Activated gamma-delta T cell (primary cell): Measurements from ENCODE around the gene SLC35F6.
"Not testable (repeated sequence)": the region's sequence is repeated elsewhere in the genome, so short reads cannot be mapped to it uniquely, and the experiment has no call there.

ENCODE experiments used
- DNase-seq: peaks from one replicate; lab custom pipeline; 2025; lab: John Stamatoyannopoulos, UW

The SLC35F6 gene

GRCh38 chr2:26756337-26756736, 7.7 kb upstream of the SLC35F6 start:
- DNase-seq, result no peak

DNA sequence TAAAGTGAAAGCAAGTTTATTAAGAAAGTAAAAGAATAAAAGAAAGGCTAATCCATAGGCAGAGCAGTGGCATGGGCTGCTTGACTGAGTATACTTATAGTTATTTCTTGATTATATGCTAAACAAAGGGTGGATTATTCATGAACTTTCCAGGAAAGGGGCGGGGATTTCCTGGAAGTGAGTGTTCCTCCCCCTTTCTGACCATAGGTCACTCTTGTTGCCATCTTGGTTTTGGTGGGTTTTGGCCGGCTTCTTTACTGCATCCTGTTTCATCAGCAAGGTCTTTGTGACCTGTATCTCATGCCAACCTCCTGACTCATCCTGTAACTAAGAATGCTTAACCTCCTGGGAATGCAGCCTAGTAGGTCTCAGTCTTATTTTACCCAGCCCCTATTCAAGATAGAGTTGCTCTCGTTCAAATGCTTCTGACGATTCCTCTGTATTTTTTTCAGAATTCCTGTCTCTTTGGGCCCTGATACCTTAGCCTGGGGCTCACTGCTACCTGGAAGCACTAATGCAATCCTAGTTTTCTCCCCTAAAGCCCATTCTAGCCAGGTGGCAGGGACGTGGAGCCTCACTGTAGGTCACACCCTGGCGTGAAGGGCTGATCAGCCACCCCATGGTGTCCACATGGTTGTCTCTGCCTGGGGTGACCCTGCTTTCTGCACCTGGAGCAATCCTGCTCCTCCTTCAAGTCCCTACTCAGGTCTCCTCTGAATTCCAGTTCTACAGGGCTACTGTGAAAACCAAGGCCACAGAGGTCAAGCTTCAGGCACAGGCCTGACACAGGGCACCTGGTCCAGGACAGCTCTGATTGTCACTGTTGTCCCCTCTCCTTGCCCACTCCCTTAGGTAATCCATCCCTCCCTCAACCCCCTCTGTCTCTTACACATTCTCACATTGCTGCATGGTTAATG, 6.0 kb upstream of the SLC35F6 start:
- no peak for DNase-seq

DNA sequence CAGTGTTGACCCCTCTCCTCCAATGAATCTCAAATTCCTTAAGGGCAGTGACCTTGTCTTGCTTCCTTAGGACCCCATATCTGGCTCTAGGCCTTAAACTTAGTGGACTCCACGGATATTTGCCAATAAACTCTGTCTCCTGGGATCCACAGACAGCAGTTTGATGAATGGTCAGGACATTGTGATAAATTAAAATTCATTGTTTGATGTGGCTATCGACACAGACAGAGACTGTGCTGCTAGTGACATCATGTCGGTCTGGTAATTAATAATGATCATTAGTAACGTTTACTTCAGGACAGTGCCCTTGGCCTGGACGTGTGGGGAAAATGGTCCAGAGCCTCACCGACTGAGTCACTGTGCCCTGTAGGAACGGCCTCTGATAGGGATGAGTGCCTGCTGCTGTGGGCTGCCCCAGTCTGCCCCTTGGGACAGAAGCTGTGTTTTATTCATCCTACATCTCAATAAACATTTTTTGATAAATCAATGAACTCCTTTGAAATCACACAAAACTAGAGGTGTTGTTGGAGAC, 5.2 kb upstream of the SLC35F6 start:
- no peak for DNase-seq

- no peak for DNase-seq
These were observed 4.2 kb upstream of the SLC35F6 start for GRCh38 chr2:26759845-26760244.

DNA sequence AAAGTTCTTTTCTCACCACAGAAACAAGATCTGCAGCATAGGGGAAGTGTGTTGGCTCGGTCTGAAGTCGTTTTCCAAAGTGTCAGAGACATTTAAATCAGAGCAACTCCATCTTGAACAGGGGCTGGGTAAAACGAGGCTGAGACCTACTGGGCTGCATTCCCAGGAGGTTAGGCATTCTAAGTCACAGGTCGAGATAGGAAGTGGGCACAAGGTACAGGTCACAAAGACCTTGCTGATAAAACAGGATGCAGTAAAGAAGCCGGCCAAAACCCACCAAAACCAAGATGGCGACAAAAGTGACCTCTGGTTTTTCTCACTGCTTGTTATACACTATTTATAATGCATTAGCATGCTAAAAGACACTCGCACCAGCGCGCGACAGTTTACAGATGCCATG, 3.1 kb upstream of the SLC35F6 start:
- not testable (repeated sequence) for DNase-seq

- DNase-seq, result no peak
These were observed 1.1 kb upstream of the SLC35F6 start for GRCh38 chr2:26763019-26763418.

DNA sequence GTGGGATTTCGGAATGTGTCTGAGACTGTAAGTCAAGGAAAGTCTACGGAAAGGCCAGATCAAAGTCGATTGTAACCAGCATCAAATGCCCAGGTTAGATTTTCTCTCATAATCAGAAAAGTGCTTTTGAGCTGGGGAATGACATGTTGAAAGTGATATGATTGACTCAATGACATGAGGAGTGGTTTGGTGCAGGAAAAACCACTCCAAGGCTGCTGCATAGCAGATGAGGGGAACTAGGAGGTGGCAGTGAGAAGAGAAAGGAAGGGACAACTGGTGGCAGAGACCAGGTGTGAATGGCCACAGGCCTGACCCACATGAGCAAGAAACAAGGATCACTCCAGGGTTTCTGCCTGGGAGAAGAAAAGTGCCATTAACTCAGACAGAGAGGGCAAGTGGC, 822 bp downstream of the SLC35F6 start:
- no peak for DNase-seq

DNA sequence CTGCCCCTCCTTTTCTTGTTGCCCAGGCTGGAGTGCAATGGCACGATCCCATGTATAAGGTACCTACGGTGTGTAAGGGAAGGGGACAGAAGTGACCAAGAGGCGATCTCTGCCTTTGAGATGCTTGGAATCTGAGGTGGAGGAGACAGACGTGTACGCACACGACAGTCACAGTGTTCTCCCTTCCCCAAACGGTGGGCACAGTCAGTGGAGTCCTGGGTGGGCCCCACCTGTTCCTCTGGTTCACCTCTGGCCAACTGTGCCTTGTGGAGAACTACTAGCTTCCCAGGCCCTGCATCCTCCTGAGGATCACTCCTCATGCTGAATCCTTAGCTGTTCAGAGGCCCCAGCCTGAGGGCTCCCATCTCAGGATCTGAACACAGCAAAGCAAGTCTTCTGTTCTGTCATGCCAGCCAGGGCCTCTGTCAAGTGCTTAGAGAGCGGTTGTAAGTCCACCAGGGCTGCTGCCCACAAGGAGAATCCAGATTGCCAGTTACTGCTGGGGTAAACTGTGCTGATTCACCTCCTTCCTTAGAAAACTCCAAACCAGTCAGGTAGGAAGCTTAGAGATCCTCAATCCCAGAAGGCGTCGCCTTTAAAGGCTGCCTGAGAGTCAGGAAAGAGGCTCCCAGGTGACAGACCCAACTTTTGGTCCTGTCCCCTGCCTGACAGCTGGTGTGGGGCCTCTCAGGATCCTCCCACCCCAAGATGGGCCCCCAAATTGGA, 1.6 kb downstream of the SLC35F6 start:
- no peak for DNase-seq

GRCh38 chr2:26767129-26767528, 3.0 kb downstream of the SLC35F6 start:
- no peak for DNase-seq

GRCh38 chr2:26767894-26768487, 3.9 kb downstream of the SLC35F6 start:
- DNase-seq, result no peak

DNA sequence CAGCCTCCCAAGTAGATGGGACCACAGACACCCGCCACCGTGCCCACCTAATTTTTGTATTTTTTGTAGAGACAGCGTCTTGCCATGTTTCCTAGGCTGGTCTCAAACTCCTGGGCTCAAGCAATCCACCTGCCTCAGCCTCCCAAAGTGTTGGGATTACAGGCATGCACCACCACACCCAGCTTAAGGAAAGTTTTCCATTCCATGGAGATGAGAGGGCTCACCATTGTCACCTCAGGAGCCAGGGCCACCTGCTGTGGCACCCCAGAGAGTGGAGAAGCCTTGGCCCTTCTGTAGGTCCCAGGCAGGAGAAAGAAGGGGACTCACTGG, 4.6 kb downstream of the SLC35F6 start:
- DNase-seq, result no peak

DNA sequence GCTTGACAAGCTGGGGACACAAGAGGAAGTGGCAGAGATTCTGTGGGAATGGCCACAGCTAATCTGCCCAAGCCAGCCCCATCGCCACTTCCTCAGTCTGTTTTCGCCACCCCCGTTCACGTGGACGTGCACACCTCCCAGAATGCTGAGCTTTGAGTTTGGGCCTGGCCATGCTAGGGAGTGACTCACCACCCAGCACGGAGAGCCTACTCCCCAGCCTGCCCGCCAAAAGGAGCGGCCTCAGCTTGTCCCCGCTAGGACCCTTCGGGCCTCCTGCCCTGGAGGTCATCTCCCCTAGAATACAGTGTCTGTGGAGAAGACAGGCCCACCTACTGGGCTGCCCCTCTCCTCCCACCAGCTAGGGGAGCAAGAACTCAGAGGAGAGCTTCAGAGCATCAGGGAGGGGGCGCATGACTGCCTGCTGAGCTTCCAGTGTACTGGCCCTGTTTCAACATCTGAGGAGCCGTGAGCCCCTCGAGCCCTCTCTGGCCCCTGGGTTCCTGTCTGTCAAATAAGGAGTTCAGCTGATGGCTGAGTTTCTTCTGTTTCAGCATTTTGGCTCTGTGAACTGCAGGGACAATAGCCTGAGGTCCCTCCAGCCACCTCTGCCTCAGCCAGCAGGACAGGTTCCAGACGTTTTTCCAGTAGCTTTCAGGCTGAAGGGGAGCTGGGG, 5.1 kb downstream of the SLC35F6 start:
- DNase-seq, result no peak

DNA sequence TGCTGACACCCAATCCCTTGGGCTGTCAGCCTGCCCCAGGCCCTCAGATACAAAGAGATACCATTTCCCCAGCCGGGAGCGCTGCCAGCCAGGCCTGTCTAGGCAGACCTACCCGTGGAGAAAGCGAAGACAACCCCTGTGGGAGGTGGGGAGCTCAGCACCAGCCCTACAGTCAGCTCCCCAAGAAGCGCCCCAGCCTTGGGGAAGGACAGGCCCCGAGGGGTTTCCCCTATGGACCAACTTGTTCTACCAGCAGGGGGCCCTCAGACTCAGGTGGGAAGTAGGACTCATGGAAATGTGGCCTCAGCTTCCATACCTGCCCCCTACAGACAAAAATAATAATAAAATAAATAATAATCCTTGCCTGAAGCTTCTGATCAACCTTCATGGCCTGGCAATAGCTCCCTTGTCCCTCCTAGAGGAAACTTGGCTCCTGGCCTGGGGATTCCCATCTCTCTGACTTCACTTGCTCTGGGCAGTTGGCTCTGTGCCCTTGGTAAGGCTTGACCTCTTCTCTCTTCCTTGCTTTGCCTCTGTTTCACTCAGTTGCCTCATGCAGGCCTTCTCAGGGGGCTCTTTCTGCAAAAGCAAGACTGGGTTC, 7.0 kb downstream of the SLC35F6 start:
- no peak for DNase-seq

DNA sequence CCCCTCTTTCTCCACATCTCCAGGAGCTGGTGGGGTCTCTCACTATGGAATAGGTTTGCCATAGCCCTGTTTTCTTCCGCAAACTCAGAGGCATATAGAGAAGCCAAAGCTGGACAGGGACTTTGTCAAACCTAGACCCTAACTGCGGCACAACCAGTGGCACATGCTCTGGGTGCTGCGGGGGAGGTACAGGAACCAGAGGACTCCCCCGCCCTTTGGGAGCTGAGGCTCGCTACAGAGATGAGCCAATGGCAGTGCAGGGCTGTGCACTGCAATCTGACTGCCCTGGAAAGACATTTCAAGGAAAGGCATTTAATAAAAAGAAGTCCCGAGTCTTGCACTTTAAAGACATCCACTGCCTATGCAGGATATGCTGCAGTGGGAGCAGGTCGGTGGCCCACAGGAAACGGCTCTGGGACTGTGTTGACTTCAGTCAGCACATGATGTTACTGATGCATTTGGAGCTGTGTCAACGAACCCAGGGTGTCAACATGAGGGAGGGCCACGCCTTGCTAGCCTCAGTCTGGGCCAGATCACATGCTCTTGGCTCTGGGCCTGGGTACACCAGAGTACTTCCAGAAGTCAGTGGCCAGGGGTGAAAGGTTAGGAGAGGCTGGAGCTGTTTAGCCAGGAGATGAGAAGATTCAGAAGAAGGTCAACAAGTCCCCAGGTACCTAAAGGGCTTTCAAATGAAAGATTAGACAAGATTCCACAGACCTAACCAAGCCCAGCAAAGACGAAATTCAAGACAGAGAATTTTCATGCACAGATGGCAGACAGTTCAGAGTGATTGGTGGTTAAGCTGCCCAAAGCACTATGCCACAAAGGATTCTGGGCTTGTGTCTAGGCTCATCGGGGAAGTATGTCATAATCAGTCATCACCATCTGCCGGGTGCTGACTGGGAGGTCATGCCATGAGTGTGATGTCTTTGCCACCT, 8.2 kb downstream of the SLC35F6 start:
- no peak for DNase-seq

GRCh38 chr2:26776195-26776800, 12.2 kb downstream of the SLC35F6 start:
- DNase-seq, result no peak

- DNase-seq, result no peak
These were observed 14.0 kb downstream of the SLC35F6 start for GRCh38 chr2:26778098-26778497.

DNA sequence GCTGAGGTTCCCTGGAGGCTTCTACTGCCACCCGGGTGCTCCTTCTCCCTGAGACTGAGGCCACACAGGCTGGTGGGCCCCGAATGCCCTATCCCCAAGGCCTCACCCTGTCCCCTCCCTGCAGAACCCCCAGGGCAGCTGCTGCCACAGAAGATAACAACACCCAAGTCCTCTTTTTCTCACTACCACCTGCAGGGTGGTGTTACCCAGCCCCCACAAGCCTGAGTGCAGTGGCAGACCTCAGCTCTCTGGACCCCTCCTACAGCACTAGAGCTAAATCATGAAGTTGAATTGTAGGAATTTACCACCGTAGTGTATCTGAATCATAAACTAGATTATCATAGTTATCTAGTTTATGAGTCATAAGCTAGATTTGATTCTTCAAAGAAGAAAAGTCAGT, 14.4 kb downstream of the SLC35F6 start:
- DNase-seq, result no peak

DNA sequence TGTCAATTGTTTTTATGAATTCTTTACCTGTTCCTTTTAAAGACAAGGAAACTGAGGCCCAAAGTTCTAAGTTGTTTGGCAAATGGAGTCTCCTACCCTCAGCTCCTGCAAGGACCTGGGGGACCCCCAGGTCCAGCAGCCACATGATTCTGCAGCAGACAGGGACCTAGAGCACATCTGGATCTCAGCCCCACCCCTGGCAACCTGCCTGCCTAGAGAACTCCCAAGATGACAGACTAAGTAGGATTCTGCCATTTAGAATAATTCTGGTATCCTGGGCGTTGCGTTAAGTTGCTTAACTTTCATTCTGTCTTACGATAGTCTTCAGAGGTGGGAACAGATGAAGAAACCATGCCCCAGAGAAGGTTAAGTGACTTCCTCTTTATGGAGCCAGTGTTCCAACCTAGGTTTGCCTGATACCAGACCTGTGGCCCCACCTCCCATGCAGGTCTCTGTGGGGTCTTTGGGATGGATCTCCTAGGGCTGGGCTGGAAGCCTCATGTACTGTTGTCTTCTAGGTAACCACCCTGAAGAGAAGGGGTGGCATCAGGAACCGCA, 16.2 kb downstream of the SLC35F6 start:
- no peak for DNase-seq

GRCh38 chr2:26782876-26783704, 19.0 kb downstream of the SLC35F6 start:
- DNase-seq, result no peak
